ENCODE data around the gene SLIT3. TPM values are rescaled to one million over a fixed set of nuclear protein-coding genes. Genes with fewer than 3 reads are reported as not detected.

The SLIT3 gene
- polyA plus RNA-seq, 3 donors = 48.8 to 51.1 (median 50.1) TPM

DNA sequence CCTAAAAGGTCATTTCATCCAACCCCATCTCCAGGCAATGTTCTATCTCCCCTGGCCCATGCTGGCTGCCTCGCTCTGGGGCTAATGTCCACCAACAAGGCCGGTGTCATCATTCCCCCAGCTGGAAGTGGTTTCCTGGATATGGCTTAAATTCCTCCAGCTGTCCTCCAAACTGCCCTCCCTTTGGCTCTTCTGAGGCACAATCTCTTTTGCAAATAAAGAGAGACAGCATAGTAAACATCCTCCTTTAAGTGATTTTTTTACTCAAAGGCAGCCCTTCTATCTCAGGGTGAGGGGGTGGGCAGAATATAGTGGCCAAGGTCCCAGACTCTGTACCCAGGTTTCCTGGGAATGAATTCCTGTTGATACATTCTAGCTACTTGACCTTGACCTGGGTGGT, 604.3 kb downstream of the SLIT3 start:
- no peak for DNase-seq (ENCODE audit: low read depth in 3 of 3, low spot score in 2 of 3)

DNA sequence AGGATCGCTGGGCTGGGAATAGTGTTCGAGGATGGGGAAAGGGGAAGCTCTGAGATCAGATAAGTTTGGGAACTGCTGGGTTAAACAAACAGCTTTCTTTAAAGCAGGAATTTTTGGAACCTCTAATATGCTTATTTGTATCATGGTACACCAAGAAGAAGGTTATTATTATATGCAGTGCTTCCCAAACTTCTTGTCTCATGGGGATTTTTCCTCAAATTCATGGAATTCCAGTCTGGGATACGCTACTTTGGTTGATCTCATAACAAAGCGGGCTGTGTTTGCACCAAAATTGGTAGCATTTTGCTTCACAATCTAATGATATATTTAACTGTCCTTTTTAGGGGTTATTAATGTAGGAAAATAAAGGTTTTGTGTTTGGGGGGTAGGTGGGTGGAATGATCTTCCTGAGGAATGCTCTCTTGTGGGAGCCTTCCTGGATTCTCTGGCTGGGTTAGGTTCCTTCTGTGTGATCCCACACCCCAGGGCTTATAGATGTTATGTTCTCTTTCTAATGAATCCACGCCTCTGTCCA, 605.6 kb downstream of the SLIT3 start:
- no peak for DNase-seq (ENCODE audit: low read depth in 3 of 3, low spot score in 2 of 3)

DNA sequence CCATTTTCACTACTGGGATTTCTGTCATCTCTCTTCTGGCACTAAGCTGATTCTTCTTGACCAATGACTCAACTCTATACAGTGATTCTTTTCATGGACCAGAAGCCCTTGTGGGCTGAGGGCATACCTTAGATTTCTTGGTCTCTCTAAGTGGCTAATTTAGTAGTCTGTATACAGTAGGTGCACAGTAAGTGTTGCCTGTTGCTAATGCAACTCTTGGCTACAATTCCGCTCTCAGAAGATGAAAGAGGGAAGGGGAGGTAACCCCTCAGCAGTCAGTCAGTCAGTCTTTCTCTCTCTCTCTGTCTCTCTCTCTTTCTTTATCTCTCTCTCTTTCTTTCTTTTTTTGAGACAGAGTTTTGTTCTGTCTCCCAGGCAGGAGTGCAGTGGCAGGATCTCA, 606.6 kb downstream of the SLIT3 start:
- no peak for DNase-seq (ENCODE audit: low read depth in 3 of 3, low spot score in 2 of 3)

DNA sequence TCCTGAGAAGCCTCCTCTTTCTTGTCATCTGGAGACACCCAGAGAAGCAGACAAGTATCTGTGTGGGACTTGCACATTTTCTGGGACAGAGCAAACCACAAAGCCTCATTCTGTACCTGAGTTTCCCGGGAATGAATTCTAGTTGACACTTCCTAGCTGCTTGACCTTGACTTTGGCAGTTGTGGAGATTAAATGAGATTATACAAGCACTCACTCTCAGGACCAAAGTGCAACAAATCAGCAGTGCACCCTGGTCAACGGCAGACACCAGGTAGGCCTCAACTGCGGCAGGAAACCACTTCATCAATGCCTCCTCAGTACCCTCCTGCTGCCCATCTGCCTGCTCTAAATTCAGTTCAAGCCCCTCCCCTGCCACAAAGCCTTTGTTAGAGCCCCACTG, 607.1 kb downstream of the SLIT3 start:
- DNase-seq (ENCODE audit: low read depth in 3 of 3, low spot score in 2 of 3) = no peak

DNA sequence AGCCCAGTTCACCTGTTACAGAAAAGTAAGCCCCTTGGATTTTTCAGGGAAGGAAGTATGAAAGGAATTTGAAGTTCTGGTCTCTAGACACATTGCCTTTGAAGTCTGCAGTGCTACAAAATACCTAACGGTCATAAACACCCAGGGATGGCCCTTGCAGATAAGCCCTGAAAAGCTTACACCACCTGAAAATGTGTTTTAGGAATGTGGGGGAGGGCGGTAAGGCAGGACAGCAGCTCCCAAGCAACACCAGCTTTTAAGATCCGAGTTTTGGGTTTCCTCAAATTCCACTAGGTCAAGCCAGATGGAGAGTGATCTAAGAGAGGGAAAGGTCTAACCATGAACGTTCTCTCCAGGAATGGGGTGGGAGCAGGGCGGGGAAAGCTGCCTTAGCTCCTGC, 607.6 kb downstream of the SLIT3 start:
- no peak for DNase-seq (ENCODE audit: low read depth in 3 of 3, low spot score in 2 of 3)

DNA sequence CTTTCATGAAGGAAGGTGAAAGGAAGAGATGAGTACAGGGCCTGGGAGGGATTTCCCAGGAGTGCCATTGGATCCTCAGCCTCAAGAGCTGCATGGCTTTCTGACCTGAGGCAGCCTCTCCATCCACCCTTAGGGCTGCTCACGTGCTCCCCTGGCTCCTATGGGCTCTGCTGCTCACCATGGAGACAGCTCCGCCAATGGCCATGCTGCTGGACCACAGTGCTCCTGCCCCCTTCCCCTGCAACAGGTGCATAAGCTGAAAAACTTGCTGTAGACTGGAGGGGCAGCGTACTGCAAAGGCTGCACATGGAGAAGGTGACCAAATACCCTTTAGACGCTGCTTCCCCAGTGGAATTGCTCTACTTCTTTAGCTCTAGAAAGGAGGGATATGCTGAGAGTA, 609.0 kb downstream of the SLIT3 start:
- no peak for DNase-seq (ENCODE audit: low read depth in 3 of 3, low spot score in 2 of 3)

DNA sequence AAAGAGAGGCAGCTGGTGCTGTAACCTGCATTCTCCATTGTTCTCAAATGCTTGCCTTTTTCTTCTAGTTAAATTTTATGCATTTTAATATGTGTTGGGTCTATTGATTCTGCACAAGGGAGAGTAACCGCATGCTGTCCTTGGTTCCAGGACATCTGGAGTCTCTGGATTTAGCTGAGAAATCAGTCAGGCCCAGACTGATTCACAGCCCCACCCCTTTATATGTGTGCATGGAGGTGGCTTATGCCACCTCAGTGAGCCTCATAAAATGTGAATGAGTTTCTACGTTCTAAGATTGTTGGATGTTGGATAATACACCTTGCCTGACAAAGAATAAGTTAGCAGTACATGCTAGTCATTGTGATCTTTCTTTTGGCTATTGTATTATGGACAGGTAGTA, 611.7 kb downstream of the SLIT3 start:
- no peak for DNase-seq (ENCODE audit: low read depth in 3 of 3, low spot score in 2 of 3)

DNA sequence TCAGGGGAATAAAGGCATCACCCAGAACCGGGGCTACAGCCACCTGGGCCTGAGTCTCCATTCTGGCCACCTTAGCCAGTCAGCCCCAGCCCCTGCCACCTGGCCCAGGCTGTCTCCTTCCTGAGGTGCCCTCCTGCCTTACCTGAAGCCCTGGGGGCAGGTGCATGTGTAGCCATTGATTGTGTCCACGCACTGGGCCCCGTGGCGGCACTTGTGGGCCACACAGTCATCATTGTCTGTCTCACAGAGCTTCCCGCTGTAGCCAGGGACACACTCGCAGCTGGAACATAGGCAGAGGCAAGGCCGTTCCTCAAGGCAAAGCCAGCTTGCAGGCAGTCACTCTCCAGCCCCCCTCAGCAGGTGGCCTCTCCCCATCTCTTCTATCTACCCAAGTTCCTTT, 614.1 kb downstream of the SLIT3 start:
- DNase-seq (ENCODE audit: low read depth in 3 of 3, low spot score in 2 of 3) = no peak

DNA sequence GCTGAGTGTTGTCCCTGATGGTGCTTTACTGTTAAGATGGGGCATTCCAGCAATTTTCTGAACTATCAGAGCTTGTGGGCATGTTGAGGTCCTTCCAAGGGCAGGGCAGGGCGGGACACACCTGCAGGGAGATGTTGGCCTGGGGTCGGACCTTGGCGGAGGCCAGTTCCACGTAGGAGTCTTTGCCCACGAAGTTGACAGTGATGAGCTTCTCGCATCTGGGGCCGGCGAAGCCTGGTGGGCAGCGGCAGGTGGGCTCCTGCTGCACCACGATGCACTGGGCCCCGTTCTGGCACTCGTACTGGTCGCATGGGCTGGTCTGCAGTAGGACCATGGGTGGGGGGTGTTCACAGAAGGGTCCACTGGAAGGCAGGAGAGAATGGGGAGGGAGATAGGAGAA, 615.4 kb downstream of the SLIT3 start:
- no peak for DNase-seq (ENCODE audit: low read depth in 3 of 3, low spot score in 2 of 3)

DNA sequence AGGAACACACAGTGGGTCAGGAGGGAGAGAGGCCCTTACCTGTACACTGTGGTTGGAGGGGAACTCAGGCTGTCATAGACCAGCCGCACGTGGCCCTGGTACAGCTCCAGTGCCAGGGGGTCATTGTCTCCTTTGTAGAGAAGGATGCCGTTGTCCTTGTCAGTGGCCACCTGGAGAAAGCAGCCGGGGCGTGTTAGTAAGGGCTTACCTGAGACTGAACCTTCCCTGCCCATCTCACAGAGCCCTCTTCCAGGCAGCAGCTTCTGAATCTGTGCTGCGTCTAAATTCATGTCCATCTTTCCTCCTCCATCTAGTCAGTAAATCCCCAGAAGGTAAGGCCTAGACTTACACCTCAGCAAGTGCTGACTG, 617.0 kb downstream of the SLIT3 start:
- DNase-seq (ENCODE audit: low read depth in 3 of 3, low spot score in 2 of 3) = no peak

DNA sequence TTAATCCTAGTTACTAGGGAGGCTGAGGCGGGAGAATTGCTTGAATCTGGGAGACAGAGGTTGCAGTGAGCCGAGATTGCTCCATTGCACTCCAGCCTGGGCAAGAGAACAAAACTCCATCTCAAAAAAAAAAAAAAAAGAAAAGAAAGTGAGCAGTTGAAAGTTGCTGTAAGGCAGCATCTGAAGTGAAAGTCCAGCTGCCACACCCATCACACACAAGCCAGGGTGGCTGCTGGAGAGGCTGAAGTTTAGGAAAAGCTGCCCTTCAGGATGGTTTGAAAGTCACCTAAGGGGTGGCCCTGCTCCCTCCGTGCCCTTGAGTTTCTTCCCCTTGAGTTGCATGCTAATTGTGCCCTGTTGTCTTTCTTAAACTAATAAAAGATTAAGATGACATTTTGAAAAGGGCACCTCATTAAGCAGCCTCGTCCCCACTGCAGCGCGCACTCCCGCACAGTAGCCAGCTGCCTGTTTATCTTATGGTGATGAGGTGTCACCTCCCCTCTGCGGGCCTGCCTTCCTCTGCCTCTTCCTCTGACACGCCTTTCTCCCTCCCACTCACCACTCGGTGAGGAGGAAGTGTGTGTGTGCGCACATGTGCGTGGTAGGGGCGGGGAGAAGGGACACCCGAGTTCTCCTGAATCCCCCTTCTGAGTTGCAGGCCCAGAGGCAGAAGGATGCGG, 617.6 kb downstream of the SLIT3 start:
- DNase-seq (ENCODE audit: low read depth in 3 of 3, low spot score in 2 of 3) = no peak

DNA sequence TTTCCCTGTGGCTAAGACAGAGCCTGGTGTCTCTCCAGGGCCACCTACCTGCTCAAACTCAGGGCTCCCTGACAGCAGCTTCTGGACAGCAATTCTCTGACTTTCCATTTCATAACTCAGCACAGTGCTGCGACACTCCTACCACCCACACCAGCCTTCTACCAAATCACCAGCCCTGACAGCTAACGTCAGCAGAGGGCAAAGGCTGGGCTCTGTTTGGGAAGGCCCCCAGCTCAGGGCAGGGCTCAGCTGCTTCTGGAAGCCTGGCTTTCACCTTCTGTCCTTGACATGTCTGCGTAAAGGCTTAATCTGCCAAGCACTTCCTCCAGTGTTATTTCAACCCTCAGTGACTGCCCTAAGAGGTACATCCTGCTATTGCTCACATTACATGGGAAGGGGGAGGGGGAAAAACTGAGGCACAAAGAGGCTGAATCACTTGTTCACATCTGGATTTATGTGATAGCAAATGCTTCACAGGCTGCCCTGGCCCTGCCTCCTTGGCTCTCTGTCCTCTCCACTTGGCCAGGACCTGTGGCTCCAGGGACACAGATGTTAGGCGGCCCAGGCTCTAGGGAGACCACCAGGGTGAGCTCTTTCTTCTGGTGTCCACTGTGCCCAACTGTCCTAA, 619.3 kb downstream of the SLIT3 start:
- DNase-seq (ENCODE audit: low read depth in 3 of 3, low spot score in 2 of 3) = no peak

DNA sequence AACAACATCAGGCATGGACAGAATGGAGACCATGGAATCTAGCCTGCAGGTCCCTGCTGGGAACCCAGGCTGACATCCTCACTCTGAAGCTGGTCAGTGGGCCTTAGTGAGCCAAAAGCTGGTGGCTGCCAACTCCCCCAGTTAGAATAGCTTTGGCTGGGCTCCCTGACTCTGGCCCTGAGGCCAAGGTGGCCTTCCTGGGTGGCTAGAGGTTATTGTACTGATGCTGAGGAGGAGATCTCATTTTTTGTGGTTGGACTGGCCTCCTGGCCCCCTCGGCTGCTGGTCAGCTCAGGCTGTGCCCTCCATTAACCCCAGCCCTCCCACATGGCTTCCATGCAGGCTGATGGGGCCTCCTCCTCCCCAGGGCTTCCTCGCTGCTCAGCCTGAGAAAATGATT, 620.5 kb downstream of the SLIT3 start:
- no peak for DNase-seq (ENCODE audit: low read depth in 3 of 3, low spot score in 2 of 3)

DNA sequence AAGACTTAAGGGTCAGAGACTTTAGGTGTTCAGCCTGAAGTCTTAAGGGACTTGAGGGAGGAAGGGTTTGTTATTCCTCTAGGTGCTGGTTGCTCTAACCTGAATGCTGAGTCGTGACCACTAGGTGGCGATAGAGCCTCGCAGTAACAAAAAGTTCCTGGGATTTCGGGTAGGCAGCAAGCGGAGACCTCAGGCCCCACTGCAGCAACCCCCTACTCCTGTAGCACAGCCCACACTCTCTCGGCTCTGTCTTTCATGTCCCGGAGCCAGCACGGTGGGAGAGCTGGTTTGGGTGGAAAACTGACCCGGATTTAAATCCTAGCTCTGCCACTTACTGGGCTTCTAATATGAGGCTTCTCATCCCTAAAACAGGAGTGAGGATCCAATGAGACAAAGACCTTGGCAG, 621.4 kb downstream of the SLIT3 start:
- DNase-seq (ENCODE audit: low read depth in 3 of 3, low spot score in 2 of 3) = peak; percentile 67 to 74 (median 68)

DNA sequence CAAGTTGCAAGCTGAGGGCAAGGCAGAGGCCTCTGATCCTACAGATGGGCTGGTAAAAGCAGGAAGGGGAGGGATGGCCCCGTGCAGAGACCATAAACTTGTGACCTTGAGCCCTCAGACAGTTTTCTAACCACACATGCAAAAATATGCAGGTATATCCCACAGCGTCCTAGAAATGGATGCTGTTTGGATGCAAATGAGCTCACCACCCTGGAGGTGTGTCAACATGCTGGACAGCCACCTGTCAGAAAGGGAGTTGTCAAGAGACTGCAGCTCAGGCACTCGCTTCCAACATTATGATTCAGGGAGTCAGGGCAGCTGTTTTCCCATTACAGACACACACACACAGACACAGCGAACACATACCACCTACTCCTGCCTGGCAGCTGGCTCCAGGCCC, 624.4 kb downstream of the SLIT3 start:
- DNase-seq (ENCODE audit: low read depth in 3 of 3, low spot score in 2 of 3) = no peak

DNA sequence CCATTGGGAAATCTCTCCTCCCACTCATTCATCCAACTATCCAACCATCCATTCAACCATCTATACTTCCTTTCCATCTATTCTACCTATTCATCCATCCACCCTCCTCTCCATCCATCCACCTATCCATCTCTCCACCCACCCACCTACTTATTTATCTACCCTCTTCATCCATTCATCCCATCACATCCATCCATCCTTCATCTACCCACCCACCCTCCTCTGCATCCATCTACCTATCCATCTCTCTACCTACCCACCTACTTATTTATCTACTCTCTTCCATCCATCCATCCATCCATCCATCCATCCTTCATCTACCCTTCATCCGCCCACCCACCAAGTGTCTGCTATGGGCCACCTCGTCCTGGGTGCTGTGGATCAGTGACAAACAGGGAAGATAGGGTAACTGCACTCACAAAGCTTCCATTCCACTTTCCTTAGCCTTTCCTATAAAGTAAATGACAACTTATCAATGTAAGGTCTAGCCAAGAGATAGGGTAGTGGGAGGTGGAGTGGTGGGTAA, 625.0 kb downstream of the SLIT3 start:
- no peak for DNase-seq (ENCODE audit: low read depth in 3 of 3, low spot score in 2 of 3)

DNA sequence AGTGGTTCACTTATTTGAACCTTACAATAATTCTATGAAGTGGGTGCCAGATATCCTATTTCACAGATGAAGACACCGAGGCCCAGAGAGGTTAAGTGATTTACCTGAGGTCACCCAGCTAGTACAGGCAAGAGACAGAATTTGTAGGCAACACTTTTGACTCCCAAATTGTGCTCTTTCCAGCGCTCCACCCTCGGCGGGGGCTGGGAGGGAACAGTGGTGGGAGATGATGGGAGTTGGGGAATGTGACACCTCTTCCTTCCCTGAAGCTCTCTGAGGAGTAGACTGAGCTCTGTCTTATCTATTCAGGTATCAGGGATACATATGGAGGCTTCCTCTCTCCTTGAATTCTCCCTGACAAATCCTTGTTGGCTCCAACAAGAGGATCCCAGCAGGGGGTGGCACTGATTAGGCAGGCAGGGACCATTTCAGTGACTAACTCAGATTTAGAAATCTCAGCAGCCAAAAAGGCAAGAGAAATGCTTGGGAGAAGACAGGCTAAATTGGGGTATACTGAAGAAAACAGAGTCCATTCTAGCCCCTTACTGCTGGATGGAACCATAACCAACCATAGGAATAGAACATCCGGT, 626.0 kb downstream of the SLIT3 start:
- DNase-seq (ENCODE audit: low read depth in 3 of 3, low spot score in 2 of 3) = no peak

DNA sequence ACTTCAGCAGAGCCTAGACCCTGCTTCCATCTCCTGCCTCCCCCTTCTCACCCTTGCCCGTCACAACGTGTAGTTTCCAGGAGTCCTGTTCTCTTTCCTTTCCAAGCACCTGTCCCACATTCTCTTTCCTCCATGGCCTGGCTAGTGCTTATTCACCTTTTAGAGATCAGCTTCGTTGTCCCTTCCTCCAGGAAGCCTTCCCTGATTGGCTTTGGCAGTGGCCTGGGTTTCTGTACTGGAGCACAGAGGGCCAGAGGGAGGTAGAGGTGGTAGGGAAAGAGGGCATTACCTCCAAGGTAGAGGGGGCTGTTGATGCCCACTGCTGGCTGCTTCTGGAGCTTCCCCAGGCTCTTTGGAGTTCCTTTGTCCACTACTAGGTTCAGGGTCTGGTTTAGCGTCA, 628.1 kb downstream of the SLIT3 start:
- DNase-seq (ENCODE audit: low read depth in 3 of 3, low spot score in 2 of 3) = no peak

DNA sequence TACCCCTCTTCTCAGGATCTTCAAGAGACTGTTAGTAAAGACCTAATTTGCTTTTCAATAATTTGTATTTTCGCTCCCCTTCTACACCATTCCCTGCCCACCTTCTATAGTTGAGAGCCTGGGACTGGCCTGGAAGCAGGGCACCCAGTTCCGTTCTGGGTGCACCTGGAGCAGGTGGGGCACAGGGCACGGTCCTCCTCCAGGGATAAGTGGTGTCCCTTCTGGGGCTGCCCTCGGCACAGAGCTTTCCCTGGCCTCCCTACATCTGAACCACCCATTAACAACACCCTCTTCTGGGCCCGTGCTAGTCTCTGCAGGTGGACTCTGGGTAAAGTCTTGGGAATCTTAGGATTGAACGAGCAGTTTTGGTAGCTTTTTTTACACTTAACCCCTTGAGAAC, 628.9 kb downstream of the SLIT3 start:
- DNase-seq (ENCODE audit: low read depth in 3 of 3, low spot score in 2 of 3) = no peak

DNA sequence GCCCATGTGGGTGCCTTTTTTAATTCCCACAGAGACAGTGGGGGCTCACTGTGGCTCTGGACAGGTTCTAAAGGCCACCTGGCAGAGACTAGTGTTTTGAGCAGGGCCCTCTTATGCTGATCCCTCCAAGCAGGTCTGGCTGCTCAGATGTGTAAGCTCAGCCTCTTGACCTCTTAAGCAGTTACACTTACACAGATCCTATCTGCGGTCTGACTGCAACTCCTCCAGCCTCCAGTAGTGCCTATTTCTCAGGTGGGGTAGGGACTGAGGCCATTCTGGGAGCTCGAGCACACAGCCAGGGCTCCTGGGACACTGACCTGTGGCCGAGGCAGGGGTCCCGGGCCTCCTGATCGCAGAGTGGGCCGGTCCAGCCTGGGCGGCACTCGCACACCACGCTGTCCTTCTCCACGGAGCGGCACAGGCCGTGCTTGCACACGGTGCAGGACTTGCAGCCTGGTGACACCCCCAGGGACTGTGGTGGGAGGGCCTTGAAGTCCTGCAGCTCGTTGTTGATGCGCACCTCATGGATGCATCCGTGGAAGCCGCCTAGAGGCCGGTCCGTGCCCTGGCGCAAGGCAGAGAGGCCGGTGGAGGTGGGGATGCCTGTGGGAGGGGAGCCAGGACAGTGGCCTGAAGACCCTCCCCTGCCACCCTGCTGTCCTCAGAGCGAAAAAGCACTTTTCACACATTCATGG, 629.9 kb downstream of the SLIT3 start:
- DNase-seq (ENCODE audit: low read depth in 3 of 3, low spot score in 2 of 3) = no peak

DNA sequence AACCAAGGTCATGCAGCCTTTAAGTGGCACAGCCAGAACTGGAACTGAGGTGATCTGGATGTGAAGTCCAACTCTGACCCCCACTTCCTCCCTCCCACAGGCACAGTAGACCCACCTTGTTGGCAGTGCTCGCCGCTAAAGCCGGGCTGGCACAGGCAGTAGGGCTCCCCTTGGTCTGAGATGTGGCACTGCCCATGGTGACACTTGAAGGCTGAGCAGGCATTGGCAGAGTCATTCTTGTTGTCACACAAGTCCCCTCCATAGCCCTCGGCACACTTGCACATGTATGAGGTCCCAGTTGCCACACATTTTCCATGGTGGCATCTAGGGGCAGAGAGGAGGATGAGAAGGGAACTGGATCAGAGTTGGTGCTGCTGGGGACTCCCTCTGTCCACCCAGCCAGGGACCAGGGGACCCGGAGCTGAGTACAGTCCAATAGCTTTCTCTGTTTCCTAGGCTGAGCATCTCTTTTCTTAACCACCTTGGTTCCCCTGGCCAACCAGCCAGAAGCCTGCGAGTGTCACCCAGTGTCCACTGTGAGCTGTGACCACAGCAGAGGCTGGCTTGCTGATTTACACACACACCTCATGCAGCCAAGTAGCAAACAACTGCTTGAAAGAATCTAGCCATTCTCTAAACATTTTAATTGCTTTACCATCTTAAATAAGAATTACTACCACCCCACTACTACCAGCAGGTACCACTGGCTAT, 631.1 kb downstream of the SLIT3 start:
- DNase-seq (ENCODE audit: low read depth in 3 of 3, low spot score in 2 of 3) = no peak
